NCI-H524 (cell line): ENCODE results near the gene ATP2C2.
A peak's percentile ranks its signal among the peaks of the same experiment; 100 is the strongest.
"Not testable (repeated sequence)": the region's sequence is repeated elsewhere in the genome, so short reads cannot be mapped to it uniquely, and the experiment has no call there.

Experiments used
- DNase-seq, 2 experiments: peaks; one replicate each; lab custom pipeline; 2025; lab: John Stamatoyannopoulos, UW

Gene ATP2C2

GRCh38 chr16:84451010-84451676 lies 82.8 kb downstream of the ATP2C2 start:
- not testable (repeated sequence) for DNase-seq

DNA sequence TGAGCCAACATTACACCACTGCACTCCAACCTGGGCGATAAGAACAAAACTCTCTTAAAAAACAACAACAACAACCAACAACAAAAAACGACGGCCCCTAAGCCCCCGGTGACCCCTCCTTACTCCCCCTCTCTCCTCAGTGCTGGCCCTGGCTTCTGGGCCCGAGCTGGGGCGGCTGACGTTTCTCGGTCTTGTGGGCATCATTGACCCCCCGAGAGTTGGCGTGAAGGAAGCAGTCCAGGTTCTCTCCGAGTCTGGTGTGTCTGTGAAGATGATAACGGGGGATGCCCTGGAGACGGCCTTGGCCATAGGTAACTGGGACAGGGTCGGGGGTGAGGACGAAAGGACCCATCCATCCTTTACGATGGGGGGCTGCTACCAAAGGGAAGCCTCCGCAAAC lies 83.4 kb downstream of the ATP2C2 start:
- no peak for DNase-seq

- DNase-seq: no peak
Measured at GRCh38 chr16:84453061-84453752, 84.9 kb downstream of the ATP2C2 start.

GRCh38 chr16:84454611-84455010 lies 86.3 kb downstream of the ATP2C2 start:
- DNase-seq: no peak

DNA sequence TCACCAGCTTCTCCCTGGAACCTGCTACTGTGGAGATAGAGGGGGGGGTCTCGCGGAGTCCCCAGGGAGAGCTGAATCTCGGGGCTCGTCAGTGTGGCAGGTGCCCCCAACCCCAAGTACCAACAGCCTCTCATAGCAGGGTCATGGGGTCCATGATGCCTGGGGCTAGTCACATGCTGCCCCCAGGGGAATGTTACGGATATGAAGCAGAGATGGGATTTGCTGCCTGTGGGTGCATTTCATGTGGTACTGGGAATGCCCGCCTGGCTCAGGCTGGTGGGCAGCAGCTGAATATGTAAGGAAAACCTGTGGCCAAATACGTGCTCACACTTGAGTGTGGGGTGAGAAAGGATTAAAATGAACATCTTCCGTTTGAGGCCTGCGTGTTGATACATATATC lies 86.7 kb downstream of the ATP2C2 start:
- no peak for DNase-seq

GRCh38 chr16:84458606-84459532 lies 90.5 kb downstream of the ATP2C2 start:
- DNase-seq: no peak

DNA sequence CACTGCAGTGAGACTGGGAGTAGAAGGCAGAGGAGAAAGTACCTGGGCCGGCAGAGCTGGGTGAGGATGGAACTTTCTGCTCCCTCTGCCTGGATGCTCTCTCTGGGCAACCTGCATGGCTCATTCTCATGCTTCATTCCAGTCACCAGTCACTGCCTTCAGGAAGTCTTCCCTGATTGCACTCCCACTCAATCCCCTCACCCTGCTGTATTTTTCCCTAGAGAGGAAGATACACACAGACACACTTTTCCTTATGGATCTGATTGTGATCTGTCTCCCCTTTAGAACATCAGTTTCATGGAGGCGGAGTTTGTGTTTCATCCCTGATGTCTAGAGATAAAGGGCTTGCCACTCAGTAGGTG lies 91.2 kb downstream of the ATP2C2 start:
- no peak for DNase-seq

GRCh38 chr16:84459941-84460405 lies 91.6 kb downstream of the ATP2C2 start:
- DNase-seq: peak; percentile 99 to 100

DNA sequence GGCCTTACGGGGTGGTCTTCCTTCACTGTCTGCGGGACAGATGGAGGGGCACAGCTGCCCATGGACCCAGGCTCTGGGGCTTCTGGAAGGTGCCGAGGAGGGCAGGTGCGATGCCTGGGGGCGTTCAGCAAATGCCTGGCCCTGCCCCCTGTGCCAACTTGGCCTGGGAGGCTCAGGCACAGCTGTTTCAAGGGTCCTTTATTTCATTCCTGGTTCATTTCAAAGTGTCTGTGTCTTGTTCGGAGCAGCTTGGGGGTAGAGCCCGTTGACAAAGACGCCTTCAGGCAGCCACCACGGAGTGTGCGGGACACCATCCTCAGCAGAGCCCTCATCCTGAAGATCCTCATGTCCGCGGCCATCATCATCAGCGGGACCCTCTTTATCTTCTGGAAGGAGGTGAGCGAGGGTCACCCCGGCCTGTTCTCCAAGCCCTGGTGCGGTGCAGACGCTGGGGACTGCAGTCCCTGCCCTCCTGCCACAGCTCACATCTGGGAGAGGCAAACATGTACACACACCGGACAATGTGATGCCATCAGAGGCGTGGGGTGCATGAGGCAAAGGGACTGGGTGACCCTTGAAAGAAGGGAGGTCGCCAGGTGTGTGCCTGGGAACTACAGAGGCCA lies 92.2 kb downstream of the ATP2C2 start:
- DNase-seq: peak; percentile 68 to 77

DNA sequence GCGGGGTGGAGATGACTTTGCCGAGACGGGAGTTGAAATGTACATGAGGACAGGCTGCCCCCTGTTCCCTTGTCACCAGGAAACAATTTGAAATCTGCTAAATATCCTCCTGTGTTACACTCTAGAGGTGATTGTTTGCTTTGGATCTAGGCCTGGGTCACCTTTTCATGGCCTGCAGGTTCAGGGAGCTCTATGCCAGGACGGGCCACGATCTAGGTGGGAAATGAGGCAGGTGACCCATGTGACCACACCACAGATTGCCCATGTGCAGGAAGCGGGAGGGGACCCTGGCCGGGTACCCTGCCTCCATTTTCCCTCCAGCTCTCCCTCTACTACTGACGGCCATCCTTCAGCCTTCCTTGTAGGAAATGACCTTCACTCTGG lies 92.7 kb downstream of the ATP2C2 start:
- DNase-seq: no peak

DNA sequence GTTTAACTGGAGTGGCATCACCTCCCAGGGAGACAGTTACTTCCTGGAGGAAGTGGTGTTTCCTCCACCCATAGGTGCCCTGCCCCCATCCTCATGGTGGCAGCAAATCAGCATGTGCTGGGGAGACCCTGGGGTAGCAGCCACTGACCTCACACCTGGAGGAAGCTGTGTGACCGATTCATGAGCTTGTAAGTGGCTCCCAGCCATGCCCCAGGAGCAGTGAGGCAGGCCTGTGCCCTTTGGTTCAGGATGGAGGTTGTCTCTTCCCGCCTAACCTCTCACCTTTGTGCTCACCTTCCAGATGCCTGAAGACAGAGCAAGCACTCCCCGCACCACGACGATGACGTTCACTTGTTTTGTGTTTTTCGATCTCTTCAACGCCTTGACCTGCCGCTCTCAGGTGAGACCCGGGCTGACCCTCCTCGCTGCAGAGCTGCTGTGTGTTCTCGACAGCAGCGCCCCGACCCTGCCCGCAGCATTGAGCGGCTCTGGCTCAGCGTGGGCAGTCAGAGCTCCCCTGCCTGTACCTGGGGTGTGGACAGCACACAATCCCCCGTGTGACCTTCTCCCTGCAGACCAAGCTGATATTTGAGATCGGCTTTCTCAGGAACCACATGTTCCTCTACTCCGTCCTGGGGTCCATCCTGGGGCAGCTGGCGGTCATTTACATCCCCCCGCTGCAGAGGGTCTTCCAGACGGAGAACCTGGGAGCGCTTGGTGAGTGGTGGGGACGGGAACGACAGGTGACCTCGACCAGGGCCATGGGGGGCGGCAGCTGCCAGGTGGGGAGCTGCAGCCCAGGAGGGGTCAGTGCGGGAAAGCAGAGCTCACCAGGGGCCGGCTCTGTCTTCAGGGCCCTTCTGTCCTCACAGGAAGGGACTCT lies 93.3 kb downstream of the ATP2C2 start:
- DNase-seq: no peak

GRCh38 chr16:84462296-84463210 lies 94.2 kb downstream of the ATP2C2 start:
- no peak for DNase-seq

DNA sequence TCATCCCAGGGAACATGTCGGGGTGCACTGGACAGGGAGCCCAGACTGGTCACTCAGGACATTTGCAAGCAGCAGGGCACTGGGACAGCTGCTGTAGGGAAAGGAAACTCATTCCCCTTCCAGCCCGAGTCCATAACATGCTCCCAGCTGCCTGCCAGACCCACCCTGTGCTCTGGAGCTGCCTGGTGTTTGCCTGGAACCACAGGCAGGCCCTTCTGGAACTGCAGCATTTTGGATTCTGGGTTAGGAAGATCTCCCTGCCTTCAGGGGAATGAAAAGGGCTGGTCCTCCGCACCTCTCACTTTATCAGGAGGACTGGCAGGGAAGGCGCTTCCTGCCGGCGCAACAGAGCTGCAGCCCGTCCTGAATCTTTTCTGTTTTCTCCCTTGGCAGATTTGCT lies 94.9 kb downstream of the ATP2C2 start:
- DNase-seq: no peak

DNA sequence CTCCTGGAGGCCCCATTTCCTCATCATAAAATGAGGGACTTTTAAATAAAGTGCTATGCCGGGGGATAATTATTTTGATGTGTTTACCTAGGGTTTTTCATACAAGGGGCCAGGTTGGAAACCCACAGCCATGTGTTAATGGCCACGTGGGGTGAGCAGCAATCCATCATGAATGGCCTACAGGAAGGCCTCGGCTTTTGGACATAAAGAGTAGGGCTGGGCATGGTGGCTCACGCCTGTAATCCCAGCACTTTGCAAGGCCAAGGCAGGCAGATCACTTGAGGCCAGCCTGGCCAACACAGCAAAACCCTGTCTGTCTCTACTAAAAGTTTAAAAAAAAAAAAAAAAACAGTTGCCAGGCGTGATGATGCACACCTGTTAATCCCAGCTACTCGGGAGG lies 95.8 kb downstream of the ATP2C2 start:
- DNase-seq: no peak

- no peak for DNase-seq
Measured at GRCh38 chr16:84465154-84465553, 96.8 kb downstream of the ATP2C2 start.

GRCh38 chr16:84466692-84467091 lies 98.4 kb downstream of the ATP2C2 start:
- DNase-seq: no peak

DNA sequence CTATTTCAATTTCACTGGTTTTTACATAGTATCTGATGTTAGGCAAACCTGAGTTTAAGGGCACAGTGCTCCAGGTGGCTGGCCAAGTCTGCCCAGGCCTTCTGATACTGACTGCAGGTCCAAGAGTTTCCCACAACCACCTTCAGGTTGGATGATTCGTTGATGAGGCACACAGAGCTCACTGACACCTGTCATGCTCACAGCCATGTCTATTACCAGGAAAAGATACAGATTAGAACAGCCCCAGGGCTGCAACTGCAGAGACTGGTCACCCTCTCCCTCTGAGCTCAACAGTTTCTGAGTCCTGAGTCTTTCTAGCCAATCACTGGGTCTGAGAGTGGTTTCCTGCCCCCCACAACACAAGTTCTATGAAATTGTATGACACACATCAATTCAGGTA lies 98.9 kb downstream of the ATP2C2 start:
- no peak for DNase-seq

DNA sequence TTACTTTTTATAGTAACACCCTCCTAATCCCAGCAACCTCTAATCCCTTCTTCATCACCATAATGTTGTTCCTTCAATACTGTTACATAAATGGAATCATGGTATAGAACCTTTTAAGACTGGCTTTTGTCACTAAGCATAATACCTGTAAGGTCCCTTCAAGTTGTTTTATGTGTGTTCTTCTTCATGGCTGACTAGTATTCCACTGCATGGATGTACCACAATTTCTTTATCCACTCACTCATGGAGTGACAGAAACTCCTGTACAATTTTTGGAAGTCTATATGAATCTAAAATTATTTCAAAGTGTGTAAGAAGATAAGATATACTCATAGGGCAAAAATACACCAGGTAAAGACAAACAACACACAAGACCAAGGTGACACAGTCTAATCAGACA lies 99.4 kb downstream of the ATP2C2 start:
- DNase-seq: no peak

DNA sequence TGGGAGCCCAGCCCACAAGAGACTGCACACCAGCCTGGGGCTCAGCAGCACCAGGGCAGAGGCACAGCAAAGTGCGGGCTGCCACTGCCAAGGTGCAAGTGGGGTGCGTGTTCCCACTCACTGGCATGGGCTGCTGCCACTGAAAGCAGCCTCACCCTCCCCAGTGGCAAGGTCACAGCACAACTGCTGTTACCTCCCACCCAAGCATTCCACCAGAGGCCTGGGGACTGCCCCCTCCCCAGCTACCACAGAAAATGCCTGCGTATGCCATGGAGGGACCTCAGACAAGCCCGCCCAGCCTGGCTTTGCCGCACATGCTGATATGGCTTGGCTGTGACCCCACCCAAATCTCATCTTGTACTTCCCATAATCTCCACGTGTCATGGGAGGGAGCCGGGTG lies 103.0 kb downstream of the ATP2C2 start:
- no peak for DNase-seq

GRCh38 chr16:84471966-84472365 lies 103.6 kb downstream of the ATP2C2 start:
- DNase-seq: no peak
